Measurements from ENCODE around the gene GBX2. TPM values are rescaled to one million over a fixed set of nuclear protein-coding genes. Genes with fewer than 3 reads are reported as not detected.

Gene GBX2
- polyA plus RNA-seq, 1 experiment: 0.11 TPM

DNA sequence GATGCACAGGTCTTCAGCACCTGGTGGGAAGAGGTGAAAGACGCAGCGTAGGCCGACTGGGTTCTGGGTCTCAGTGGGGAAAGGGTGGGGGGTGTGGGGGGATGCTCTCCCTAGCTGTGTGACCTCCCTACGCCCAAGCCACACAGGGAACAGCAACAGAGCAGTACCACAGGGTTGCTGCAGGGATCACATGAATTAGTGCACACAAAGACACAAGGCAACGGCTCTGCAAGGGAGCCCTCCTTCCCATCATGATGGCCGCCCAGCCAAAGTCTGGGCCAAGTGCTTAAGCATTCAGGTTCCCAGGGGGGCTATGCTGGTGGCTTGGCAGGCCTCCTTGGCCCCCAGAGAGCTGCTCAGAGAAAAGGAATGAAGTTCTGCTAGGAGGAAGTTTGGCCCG is 28.2 kb upstream of the GBX2 start:
- DNase-seq (ENCODE audit: low read depth): no peak
- H3K27me3 ChIP-seq (ENCODE audit: control insufficient read depth, insufficient read depth, low read length): no peaks in the 10 kb centered on the region
- no peak overlapping the region for H3K4me3 ChIP-seq (ENCODE audit: low read depth, low read length)
- H3K36me3 ChIP-seq (ENCODE audit: control insufficient read depth, insufficient read depth, low read length): no peaks in the 10 kb centered on the region
- TF ChIP-seq, protein P1, sequence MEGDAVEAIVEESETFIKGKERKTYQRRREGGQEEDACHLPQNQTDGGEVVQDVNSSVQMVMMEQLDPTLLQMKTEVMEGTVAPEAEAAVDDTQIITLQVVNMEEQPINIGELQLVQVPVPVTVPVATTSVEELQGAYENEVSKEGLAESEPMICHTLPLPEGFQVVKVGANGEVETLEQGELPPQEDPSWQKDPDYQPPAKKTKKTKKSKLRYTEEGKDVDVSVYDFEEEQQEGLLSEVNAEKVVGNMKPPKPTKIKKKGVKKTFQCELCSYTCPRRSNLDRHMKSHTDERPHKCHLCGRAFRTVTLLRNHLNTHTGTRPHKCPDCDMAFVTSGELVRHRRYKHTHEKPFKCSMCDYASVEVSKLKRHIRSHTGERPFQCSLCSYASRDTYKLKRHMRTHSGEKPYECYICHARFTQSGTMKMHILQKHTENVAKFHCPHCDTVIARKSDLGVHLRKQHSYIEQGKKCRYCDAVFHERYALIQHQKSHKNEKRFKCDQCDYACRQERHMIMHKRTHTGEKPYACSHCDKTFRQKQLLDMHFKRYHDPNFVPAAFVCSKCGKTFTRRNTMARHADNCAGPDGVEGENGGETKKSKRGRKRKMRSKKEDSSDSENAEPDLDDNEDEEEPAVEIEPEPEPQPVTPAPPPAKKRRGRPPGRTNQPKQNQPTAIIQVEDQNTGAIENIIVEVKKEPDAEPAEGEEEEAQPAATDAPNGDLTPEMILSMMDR (IDR thresholded peaks at IDR 0.05; ENCODE audit: insufficient read depth, low read depth, low read length): no peak
- CTCF ChIA-PET: interaction anchor here (0.6 to 1.8 kb wide), 4 partner anchors 15 to 417 kb away, joined by 3 to 5 read pairs (median 4); no protein-coding TSS in a partner anchor
- POLR2A ChIA-PET: no interaction called here

DNA sequence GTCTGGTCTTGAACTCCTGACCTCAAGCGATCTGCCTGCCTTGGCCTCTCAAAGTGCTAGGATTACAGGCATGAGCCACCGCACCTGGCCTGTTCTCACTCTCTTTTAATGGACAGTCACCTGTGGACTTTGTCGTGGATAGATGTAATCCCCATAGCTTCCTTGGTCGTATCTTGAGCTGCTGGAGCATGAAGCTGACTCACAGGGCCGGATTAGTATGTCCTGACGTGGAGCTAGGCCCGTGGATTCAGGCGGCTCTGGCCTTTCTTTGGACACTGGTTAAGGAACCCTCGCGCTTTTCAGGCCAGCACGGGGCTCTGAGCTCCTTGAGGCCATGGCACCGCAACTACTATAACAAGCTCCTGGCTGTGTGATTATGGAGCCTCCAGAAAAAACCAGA is 27.5 kb upstream of the GBX2 start:
- TF ChIP-seq, protein P1 (IDR thresholded peaks at IDR 0.05; ENCODE audit: insufficient read depth, low read depth, low read length): no peak
- no peak overlapping the region for H3K4me3 ChIP-seq (ENCODE audit: low read depth, low read length)
- H3K27me3 ChIP-seq (ENCODE audit: control insufficient read depth, insufficient read depth, low read length): no peaks in the 10 kb centered on the region
- CTCF ChIA-PET: interaction anchor here (1.2 to 1.8 kb wide), 2 partner anchors 18 to 416 kb away, joined by 3 to 5 read pairs; no protein-coding TSS in a partner anchor
- DNase-seq (ENCODE audit: low read depth): no peak
- no peaks in the 10 kb centered on the region for H3K36me3 ChIP-seq (ENCODE audit: control insufficient read depth, insufficient read depth, low read length)
- POLR2A ChIA-PET: no interaction called here

DNA sequence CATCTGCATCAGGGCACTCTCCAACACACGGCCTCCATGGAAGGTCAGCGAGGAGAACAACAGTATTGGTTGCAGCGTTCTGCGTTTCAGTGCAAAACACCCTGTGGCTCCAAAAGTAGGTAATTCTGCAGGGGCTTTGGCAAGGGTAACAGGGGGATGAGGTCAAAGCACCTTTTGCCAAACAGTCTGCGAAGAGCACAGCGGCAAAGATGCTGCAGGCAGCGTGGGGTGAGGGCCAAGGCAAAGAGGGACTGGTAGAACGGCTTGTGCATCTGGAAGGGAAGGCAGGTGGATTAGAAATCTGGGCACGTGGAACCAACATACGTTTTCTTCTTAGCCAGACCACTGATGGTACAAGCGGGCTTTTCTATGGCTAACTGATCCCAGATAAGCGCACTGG is 26.6 kb upstream of the GBX2 start:
- POLR2A ChIA-PET: no interaction called here
- no peaks in the 10 kb centered on the region for H3K36me3 ChIP-seq (ENCODE audit: control insufficient read depth, insufficient read depth, low read length)
- H3K27me3 ChIP-seq (ENCODE audit: control insufficient read depth, insufficient read depth, low read length): no peaks in the 10 kb centered on the region
- CTCF ChIA-PET: interaction anchor here (1.8 kb wide), 1 partner anchor 415 kb away, joined by 5 read pairs; no protein-coding TSS in a partner anchor
- TF ChIP-seq, protein P1 (IDR thresholded peaks at IDR 0.05; ENCODE audit: insufficient read depth, low read depth, low read length): no peak
- DNase-seq (ENCODE audit: low read depth): no peak
- no peak overlapping the region for H3K4me3 ChIP-seq (ENCODE audit: low read depth, low read length)

DNA sequence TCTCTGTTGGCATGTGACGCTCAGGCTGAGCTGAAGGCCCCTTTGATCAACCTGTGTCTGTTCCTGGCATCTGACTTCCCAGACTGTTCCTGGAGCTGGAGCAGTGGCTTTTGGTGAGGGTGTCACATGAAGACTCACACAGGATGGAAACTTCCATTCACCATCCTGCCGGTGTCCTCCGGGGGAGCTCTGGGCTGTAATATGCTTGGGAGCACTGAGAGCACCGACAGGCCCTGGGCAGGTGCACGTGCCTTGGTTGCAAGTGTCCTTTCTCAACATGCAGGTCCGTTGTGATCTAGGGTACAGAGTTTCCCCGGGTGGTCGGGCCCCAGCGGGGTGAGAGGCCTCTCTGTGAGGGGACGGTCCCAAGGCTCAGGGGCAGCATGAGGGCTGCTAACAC is 24.8 kb upstream of the GBX2 start:
- Histone ChIP-seq H3K4me3 (ENCODE audit: low read depth, low read length) (no peak overlapping the region), H3K36me3 (ENCODE audit: control insufficient read depth, insufficient read depth, low read length) (no peaks in the 10 kb centered on the region), H3K27me3 (ENCODE audit: control insufficient read depth, insufficient read depth, low read length) (no peaks in the 10 kb centered on the region)
- ChIA-PET POLR2A (interaction anchor here (0.6 kb wide), 1 partner anchor 14 kb away, joined by 3 read pairs; no protein-coding TSS in a partner anchor), CTCF (interaction anchor here (0.6 to 1.7 kb wide), 3 partner anchors 12 to 15 kb away, joined by 3 to 6 read pairs (median 3); no protein-coding TSS in a partner anchor)
- TF ChIP-seq, protein P1 (IDR thresholded peaks at IDR 0.05; ENCODE audit: insufficient read depth, low read depth, low read length): no peak
- DNase-seq (ENCODE audit: low read depth): no peak

DNA sequence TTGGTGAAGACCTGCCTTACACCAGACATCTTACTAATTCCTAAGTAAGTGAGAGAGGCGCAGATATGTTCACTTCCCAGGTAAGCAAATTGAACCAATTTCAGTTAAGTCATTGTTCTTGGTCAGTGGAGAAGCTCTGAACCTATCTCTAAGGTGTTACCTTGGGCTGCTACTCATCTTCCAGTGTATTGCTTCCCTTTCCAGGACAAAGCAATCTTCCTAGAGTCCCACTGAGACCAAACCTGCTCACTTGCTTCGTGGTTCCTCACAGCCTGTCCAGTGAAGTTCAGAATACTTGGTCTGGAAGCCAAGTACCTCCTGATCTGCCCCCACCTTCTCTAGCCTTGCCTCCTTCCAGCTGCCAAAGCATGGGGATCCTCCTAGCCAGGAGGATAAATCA is 22.5 kb upstream of the GBX2 start:
- no peak overlapping the region for H3K4me3 ChIP-seq (ENCODE audit: low read depth, low read length)
- CTCF ChIA-PET: interaction anchor here (1.0 to 3.3 kb wide), 2 partner anchors 10 to 13 kb away, joined by 3 to 13 read pairs; no protein-coding TSS in a partner anchor
- DNase-seq (ENCODE audit: low read depth): no peak
- H3K36me3 ChIP-seq (ENCODE audit: control insufficient read depth, insufficient read depth, low read length): no peaks in the 10 kb centered on the region
- TF ChIP-seq, protein P1 (IDR thresholded peaks at IDR 0.05; ENCODE audit: insufficient read depth, low read depth, low read length): no peak
- H3K27me3 ChIP-seq (ENCODE audit: control insufficient read depth, insufficient read depth, low read length): no peaks in the 10 kb centered on the region
- POLR2A ChIA-PET: no interaction called here

Measured in BJ (cell line).